ENCODE measurements around the gene SYNE4. TPM values are rescaled to one million over a fixed set of nuclear protein-coding genes. Genes with fewer than 3 reads are reported as not detected.

SYNE4 gene
- total and polyA plus RNA-seq, 2 of the 13 experiments (the other 11 are each of a cell fraction or from before 2014, with no cell fraction given) = 13.7 to 23.0 TPM

GRCh38 chr19:35963514-35963913, 45.1 kb downstream of the SYNE4 start (continued):
- 0 out of 2 replicates have a peak, but pooled peaks have one; percentile 37 for TF ChIP-seq FOXO4 (CRISPR knock-in tag; conservative IDR thresholded peaks at IDR 0.05)
- no peak for TF ChIP-seq ZNF850 (CRISPR knock-in tag; conservative IDR thresholded peaks at IDR 0.05)
- no peak for TF ChIP-seq TFAP4 (IDR thresholded peaks at IDR 0.05; ENCODE audit: borderline replicate concordance, low read depth)
- no peak for TF ChIP-seq ZNF260 (CRISPR knock-in tag; IDR thresholded peaks at IDR 0.05; ENCODE audit: borderline replicate concordance, low read depth)
- TF ChIP-seq, protein P1, sequence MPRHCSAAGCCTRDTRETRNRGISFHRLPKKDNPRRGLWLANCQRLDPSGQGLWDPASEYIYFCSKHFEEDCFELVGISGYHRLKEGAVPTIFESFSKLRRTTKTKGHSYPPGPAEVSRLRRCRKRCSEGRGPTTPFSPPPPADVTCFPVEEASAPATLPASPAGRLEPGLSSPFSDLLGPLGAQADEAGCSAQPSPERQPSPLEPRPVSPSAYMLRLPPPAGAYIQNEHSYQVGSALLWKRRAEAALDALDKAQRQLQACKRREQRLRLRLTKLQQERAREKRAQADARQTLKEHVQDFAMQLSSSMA (CRISPR knock-in tag; IDR thresholded peaks at IDR 0.05) = no peak
- TF ChIP-seq ATF3 (CRISPR knock-in tag; IDR thresholded peaks at IDR 0.05) = no peak
- no peak for TF ChIP-seq ATM (IDR thresholded peaks at IDR 0.05; ENCODE audit: borderline replicate concordance)
- TF ChIP-seq NR2F2 (IDR thresholded peaks at IDR 0.05; ENCODE audit: borderline replicate concordance, low read depth) = no peak
- TF ChIP-seq POLR2AphosphoS2 (IDR thresholded peaks at IDR 0.05; ENCODE audit: low read depth, low read length) = no peak
- TF ChIP-seq RELA (CRISPR knock-in tag; IDR thresholded peaks at IDR 0.05) = no peak
- TF ChIP-seq GATAD1 (CRISPR knock-in tag; IDR thresholded peaks at IDR 0.05) = peak; percentile 62; the same call in 1 of the 2 replicates
- TF ChIP-seq ZFP37 (CRISPR knock-in tag; IDR thresholded peaks at IDR 0.05; ENCODE audit: borderline replicate concordance) = peak; percentile 95; the same call in 1 of the 2 replicates
- peak; percentile 76; the same call in 1 of the 2 replicates for TF ChIP-seq ZFP90 (CRISPR knock-in tag; IDR thresholded peaks at IDR 0.05; ENCODE audit: borderline replicate concordance)
- TF ChIP-seq CBX1 (IDR thresholded peaks at IDR 0.05; ENCODE audit: low read depth) = no peak
- TF ChIP-seq KAT2B (IDR thresholded peaks at IDR 0.05; ENCODE audit: borderline replicate concordance, low read depth, low read length) = no peak
- TF ChIP-seq TFDP1 (CRISPR knock-in tag; IDR thresholded peaks at IDR 0.05; ENCODE audit: borderline replicate concordance) = peak; percentile 31; the same call in 1 of the 2 replicates
- 0 out of 2 replicates have a peak, but pooled peaks have one; percentile 37 for TF ChIP-seq ZNF274 (CRISPR knock-in tag; IDR thresholded peaks at IDR 0.05)
- TF ChIP-seq GPN1 (CRISPR knock-in tag; IDR thresholded peaks at IDR 0.05; ENCODE audit: borderline replicate concordance) = peak; percentile 71; the same call in 1 of the 2 replicates
- TF ChIP-seq NR2F1 (CRISPR knock-in tag; IDR thresholded peaks at IDR 0.05) = no peak
- no peak for TF ChIP-seq ZNF326 (CRISPR knock-in tag; IDR thresholded peaks at IDR 0.05; ENCODE audit: borderline replicate concordance)
- peak; percentile 88 for TF ChIP-seq NFKBIZ (CRISPR knock-in tag; IDR thresholded peaks at IDR 0.05)
- TF ChIP-seq ZMAT3 (CRISPR knock-in tag; conservative IDR thresholded peaks at IDR 0.05) = peak; percentile 66; the same call in 1 of the 2 replicates
- no peak; the same call in 1 of the 2 replicates for TF ChIP-seq ZNF816 (CRISPR knock-in tag; IDR thresholded peaks at IDR 0.05; ENCODE audit: borderline replicate concordance)
- TF ChIP-seq TAF1 (CRISPR knock-in tag; IDR thresholded peaks at IDR 0.05) = no peak
- TF ChIP-seq ZMYM4 (CRISPR knock-in tag; IDR thresholded peaks at IDR 0.05) = peak; percentile 28; the same call in 1 of the 2 replicates
- TF ChIP-seq, protein P2, sequence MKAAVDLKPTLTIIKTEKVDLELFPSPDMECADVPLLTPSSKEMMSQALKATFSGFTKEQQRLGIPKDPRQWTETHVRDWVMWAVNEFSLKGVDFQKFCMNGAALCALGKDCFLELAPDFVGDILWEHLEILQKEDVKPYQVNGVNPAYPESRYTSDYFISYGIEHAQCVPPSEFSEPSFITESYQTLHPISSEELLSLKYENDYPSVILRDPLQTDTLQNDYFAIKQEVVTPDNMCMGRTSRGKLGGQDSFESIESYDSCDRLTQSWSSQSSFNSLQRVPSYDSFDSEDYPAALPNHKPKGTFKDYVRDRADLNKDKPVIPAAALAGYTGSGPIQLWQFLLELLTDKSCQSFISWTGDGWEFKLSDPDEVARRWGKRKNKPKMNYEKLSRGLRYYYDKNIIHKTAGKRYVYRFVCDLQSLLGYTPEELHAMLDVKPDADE (CRISPR knock-in tag; IDR thresholded peaks at IDR 0.05) = 0 out of 2 replicates have a peak, but pooled peaks have one; percentile 58

All from HepG2 (cell line).